ENCODE data around the gene ATXN3.

Gene ATXN3

DNA sequence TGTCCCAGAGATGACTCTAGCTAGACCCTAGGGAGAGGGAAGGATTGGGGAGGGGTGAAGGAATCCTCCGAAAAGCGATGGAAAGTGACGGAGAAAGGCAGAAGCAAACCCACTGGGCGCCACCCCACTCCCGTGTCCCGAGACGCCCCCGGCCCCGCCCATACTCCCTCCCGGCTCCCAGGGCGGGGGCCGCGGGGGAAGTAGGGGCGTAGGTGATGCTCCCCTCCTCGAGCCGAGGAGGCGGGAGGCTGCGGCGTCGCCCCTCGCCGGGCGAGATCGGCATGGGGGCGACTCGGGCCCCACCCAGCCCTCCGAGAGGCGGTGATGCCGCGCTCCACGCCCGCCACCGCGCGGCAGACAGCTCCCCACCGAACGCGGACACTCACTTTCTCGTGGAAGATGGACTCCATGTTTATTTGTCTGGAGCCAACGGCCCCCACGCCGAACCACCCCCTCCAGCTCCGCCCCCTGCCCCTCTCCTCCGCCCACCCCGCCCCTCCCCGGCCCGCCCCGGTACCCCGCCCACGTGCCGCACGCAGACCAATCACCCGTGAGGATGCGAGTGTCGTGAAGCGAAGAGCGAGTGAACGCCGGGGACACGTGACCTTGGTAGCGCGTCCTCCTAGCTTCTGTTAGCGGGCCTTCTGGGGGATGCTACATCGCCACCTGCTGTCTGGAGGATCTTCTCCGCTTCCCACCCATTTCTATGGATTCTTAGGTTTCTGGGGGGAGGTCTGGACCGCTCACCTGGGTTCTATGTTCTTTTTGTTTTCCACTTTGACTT is at the start of gene ATXN3:
TSS of gene ATXN3 (minus strand) at position 440 of the 784 bp plus-strand sequence. CDS start at position 410, 30 bp downstream.
- FAIRE-seq (peak; percentile 100), DNase-seq (ENCODE audit: insufficient read length, low spot score) (peak; percentile 92)

DNA sequence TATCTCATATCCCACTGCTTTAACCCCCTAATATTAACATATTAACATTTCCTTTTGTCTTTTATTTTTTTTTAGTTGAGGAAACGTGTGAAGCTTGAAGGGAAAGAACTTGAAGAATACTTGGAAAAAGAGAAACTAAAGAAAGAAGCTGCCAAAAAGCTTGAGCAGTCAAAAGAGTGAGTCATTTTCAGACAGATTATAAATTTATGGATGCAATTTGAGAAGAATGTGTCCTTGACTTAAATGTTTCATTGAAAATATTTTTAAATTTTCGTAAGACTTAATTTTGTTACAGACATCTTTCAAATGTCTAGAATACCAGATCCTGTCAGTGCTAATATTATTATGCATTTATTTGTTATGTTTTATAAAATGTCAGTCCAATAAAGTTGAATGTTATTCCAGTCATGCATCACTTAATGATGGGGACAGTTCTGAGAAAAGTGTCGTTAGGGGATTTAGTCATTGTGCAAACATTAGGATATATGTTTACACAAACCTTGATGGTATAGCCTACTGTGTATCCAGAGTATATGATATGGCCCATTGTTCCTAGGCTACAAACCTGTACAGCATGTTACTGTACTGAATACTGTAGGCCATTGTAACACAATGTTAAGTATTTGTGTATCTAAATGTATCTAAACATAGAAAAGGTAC is 48.0 kb upstream of the ATXN3 start:
- FAIRE-seq (no peak), DNase-seq (ENCODE audit: insufficient read length, low spot score) (no peak)

GRCh38 chr14:92153581-92153980 is 47.2 kb upstream of the ATXN3 start:
- DNase-seq (ENCODE audit: insufficient read length, low spot score) (no peak), FAIRE-seq (no peak)

GRCh38 chr14:92144708-92145107 is 38.3 kb upstream of the ATXN3 start:
- DNase-seq (ENCODE audit: insufficient read length, low spot score), result no peak
- no peak for FAIRE-seq

GRCh38 chr14:92143962-92144361 is 37.6 kb upstream of the ATXN3 start:
- FAIRE-seq, result no peak
- DNase-seq (ENCODE audit: insufficient read length, low spot score), result no peak

DNA sequence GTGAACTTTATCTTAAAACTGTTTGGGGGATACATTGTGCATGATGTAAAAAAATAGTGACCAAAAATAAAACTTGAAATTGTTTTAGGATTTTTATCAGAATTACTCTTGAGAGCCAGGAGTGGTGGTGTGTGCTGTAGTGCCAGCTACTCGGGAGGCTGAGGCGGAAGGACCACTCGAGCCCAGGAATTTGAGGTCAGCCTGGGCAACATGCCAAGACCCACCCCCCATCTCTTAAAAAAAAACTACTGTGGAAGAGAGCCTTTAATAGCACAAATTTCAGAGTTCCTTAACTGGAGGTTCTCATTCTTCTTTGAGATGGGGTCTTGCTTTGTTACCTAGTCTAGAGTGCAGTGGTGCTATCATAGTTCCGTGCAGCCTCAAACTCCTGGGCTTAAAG is 36.9 kb upstream of the ATXN3 start:
- FAIRE-seq, result no peak
- no peak for DNase-seq (ENCODE audit: insufficient read length, low spot score)

DNA sequence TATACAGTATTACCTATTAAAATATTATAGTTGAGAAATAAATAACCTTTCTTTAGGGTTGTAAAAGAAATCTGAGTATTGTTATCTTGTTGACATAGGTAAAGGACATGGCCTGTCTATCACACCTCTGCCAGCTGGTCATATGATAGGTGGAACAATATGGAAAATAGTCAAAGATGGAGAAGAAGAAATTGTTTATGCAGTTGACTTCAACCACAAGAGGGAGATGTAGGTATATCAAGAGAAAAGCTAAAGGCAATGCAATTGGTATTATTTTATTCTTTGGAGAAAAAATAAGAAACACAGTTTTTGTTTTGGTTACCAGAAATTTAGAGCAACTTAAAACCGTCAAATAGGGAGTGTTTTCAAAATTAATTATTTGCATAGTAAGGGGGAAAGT is 28.9 kb upstream of the ATXN3 start:
- FAIRE-seq (no peak), DNase-seq (ENCODE audit: insufficient read length, low spot score) (no peak)

- FAIRE-seq, result no peak
These were observed 28.1 kb upstream of the ATXN3 start for GRCh38 chr14:92134456-92134855.

GRCh38 chr14:92122761-92123160 is 16.4 kb upstream of the ATXN3 start:
- no peak for DNase-seq (ENCODE audit: insufficient read length, low spot score)
- no peak for FAIRE-seq

More at GRCh38 chr14:92134456-92134855, 28.1 kb upstream of the ATXN3 start:
- no peak for DNase-seq (ENCODE audit: insufficient read length, low spot score)

- FAIRE-seq (peak; percentile 26), DNase-seq (ENCODE audit: insufficient read length, low spot score) (no peak)
These were observed 15.9 kb upstream of the ATXN3 start for GRCh38 chr14:92122351-92122677.

- peak; percentile 87 for FAIRE-seq
These were observed 15.4 kb upstream of the ATXN3 start, which contains the start of the genes CPSF2 and NDUFB1 for GRCh38 chr14:92121670-92122350. Gene CPSF2 (plus strand): TSS chr14:92121969. CDS start chr14:92130985, 9,016 bp downstream. Gene NDUFB1 (minus strand): TSS chr14:92121706. CDS start chr14:92117637, 4,069 bp downstream.

GRCh38 chr14:92121207-92121669 is 14.9 kb upstream of the ATXN3 start:
- DNase-seq (ENCODE audit: insufficient read length, low spot score) (peak; percentile 18), FAIRE-seq (no peak)

More at GRCh38 chr14:92121670-92122350, 15.4 kb upstream of the ATXN3 start, which contains the start of the genes CPSF2 and NDUFB1:
- peak; percentile 90 for DNase-seq (ENCODE audit: insufficient read length, low spot score)

- FAIRE-seq (no peak), DNase-seq (ENCODE audit: insufficient read length, low spot score) (no peak)
These were observed 3.1 kb upstream of the ATXN3 start for GRCh38 chr14:92109490-92109889.

- DNase-seq (ENCODE audit: insufficient read length, low spot score) (no peak), FAIRE-seq (peak; percentile 8)
These were observed 2.2 kb upstream of the ATXN3 start for GRCh38 chr14:92108345-92109254.

DNA sequence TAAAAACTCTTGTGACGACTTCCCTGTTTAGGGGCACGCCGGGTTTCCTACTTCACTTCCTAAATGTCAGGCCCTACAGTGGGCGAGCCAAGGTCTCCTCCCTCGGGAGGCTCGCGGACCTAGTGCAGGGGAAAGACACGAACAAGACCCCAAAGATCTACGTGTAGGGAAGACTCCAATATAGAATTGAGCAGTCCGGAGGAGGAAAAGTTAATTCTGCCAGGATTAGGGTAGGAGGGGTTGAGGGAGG is 564 bp downstream of the ATXN3 start:
- DNase-seq (ENCODE audit: insufficient read length, low spot score) (peak; percentile 8), FAIRE-seq (no peak)

- DNase-seq (ENCODE audit: insufficient read length, low spot score), result no peak
- FAIRE-seq, result peak; percentile 76
These were observed 1.1 kb downstream of the ATXN3 start for GRCh38 chr14:92105073-92105892.

- no peak for DNase-seq (ENCODE audit: insufficient read length, low spot score)
These were observed 2.9 kb downstream of the ATXN3 start for GRCh38 chr14:92103363-92103989.

GRCh38 chr14:92099802-92100201 is 6.6 kb downstream of the ATXN3 start:
- FAIRE-seq, result no peak
- no peak for DNase-seq (ENCODE audit: insufficient read length, low spot score)

More at GRCh38 chr14:92103363-92103989, 2.9 kb downstream of the ATXN3 start:
- no peak for FAIRE-seq

DNA sequence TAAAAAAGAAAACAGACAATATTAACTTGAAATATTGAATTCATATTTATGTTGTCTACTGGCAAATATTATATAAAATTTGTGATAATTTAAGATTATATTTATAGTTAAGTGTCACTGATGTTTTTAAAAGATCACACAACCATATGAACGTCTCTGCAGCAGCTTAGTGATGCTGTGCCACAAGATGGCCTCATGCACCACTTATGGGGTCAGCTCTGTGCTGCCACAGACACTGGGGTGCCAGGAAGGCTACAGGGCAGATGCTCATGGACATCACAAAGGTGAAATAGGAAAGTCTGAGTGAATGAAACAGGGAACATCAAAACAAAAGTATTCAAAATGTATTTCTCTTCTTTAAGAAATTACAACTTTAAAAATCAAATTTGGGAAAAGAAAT is 13.1 kb downstream of the ATXN3 start:
- FAIRE-seq (no peak), DNase-seq (ENCODE audit: insufficient read length, low spot score) (no peak)

Measured in GM19239 (cell line).